ENCODE measurements around the gene SGCA. TPM values are rescaled to one million over a fixed set of nuclear protein-coding genes. Genes with fewer than 3 reads are reported as not detected.

SGCA gene
- total RNA-seq, 1 experiment from 2014 or later = 0.24 TPM

GRCh38 chr17:50162466-50163254 is 3.1 kb upstream of the SGCA start:
- Histone ChIP-seq H3K4me2 (ENCODE audit: insufficient read depth, insufficient read length, low read length) (no peak overlapping the region), H2BK20ac (ENCODE audit: low read depth, low read length, poor library complexity, severe bottlenecking) (no peak overlapping the region), H3K4ac (ENCODE audit: low read depth, low read length) (no peak overlapping the region), H2BK5ac (ENCODE audit: insufficient read length, low read length) (no peak overlapping the region), H2BK15ac (ENCODE audit: low read depth, low read length) (no peak overlapping the region), H3K18ac (ENCODE audit: insufficient read length, low read depth, low read length) (no peak overlapping the region), H2BK120ac (ENCODE audit: low read depth, low read length, poor library complexity, severe bottlenecking) (no peak overlapping the region), H4K91ac (ENCODE audit: insufficient read length, low read depth, low read length) (no peak overlapping the region), H3K23me2 (ENCODE audit: insufficient read length, low read depth, low read length, poor library complexity, severe bottlenecking) (peaks cover 13% of the 10 kb centered on the region), H2AK5ac (ENCODE audit: insufficient read length, low read length) (no peak overlapping the region), H3T11ph (ENCODE audit: low read length) (no peak overlapping the region), H3K9me3 (ENCODE audit: control insufficient read depth, low read depth, low read length) (no peaks in the 10 kb centered on the region), H4K8ac (replicated peaks; ENCODE audit: insufficient read length, low read depth, low read length) (no peak overlapping the region), H3K79me2 (ENCODE audit: insufficient read depth, low read length) (no peaks in the 10 kb centered on the region), H3K4me1 (ENCODE audit: insufficient read depth, low read length) (peaks cover under 1% of the 10 kb centered on the region; the same call in 1 of the 2 replicates), H3K79me1 (ENCODE audit: insufficient read depth, low read depth, low read length, poor library complexity, severe bottlenecking) (no peaks in the 10 kb centered on the region), H3K9ac (ENCODE audit: extremely low read depth, insufficient read length, low read length) (no peak overlapping the region), H3K27ac (ENCODE audit: insufficient read length, low read depth, low read length) (no peak overlapping the region), H2BK12ac (ENCODE audit: insufficient read length, low read depth, low read length) (no peak overlapping the region), H3K14ac (ENCODE audit: insufficient read depth, low read length) (no peak overlapping the region), H4K20me1 (ENCODE audit: control insufficient read depth, insufficient read depth, insufficient read length) (no peaks in the 10 kb centered on the region), H3K56ac (ENCODE audit: insufficient read length, low read depth, low read length) (no peak overlapping the region), H3K27me3 (ENCODE audit: insufficient read depth, low read length) (no peaks in the 10 kb centered on the region; the same call in 1 of the 2 replicates), H3K23ac (ENCODE audit: insufficient read length, low read depth, low read length) (no peak overlapping the region), H2AFZ (ENCODE audit: low read length) (no peak overlapping the region), H4K5ac (ENCODE audit: insufficient read length, low read depth, low read length) (no peak overlapping the region)
- H3K36me3 Mint-ChIP-seq (ENCODE audit: insufficient read depth in 1 of 3, low read depth in 3 of 3) = no peaks in the 10 kb centered on the region
- peaks cover 10 to 37% of the 10 kb centered on the region in 2 experiments for H3K4me1 Mint-ChIP-seq
- H3K9me3 Mint-ChIP-seq = no peaks in the 10 kb centered on the region
- DNase-seq = no peak
- H3K4me3 Mint-ChIP-seq = no peak overlapping the region
- TF ChIP-seq, protein P1, sequence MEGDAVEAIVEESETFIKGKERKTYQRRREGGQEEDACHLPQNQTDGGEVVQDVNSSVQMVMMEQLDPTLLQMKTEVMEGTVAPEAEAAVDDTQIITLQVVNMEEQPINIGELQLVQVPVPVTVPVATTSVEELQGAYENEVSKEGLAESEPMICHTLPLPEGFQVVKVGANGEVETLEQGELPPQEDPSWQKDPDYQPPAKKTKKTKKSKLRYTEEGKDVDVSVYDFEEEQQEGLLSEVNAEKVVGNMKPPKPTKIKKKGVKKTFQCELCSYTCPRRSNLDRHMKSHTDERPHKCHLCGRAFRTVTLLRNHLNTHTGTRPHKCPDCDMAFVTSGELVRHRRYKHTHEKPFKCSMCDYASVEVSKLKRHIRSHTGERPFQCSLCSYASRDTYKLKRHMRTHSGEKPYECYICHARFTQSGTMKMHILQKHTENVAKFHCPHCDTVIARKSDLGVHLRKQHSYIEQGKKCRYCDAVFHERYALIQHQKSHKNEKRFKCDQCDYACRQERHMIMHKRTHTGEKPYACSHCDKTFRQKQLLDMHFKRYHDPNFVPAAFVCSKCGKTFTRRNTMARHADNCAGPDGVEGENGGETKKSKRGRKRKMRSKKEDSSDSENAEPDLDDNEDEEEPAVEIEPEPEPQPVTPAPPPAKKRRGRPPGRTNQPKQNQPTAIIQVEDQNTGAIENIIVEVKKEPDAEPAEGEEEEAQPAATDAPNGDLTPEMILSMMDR (conservative IDR thresholded peaks at IDR 0.05) = no peak
- H3K27ac Mint-ChIP-seq = no peak overlapping the region
- peaks cover 32% of the 10 kb centered on the region for H3K27me3 Mint-ChIP-seq (ENCODE audit: low read depth)
- no CpG with 5 or more reads among the region's 8 CpGs for WGBS (ENCODE audit: extremely low coverage, insufficient read length, low lambda C conversion rate)

Data from H9 (cell line).